Right lobe of liver (tissue), 6 donors: ENCODE data around the gene LIN28B. TPM values are rescaled to one million over a fixed set of nuclear protein-coding genes. Genes with fewer than 3 reads are reported as not detected.

Source experiments
- ATAC-seq, 4 donors: fragments of 200-7000 bp; cut with Tn5 transposase; one replicate each; pipeline ENCODE4 v1.9.1; 2020; ENCODE audit warnings: mild to moderate bottlenecking in 4 of 4, moderate library complexity in 4 of 4
- DNase-seq, 3 donors: peaks; one replicate each; pipeline ENCODE4 v3.0.0-alpha.2; 2020
- H3K27ac ChIP-seq, 3 donors: fragments of 200-600 bp; one replicate each; pipeline ENCODE4 v1.8.0; 2022
- H3K27me3 ChIP-seq, 2 donors: fragments of 200-600 bp; one replicate each; pipeline ENCODE4 v1.8.0; 2022
- H3K36me3 ChIP-seq, 4 donors: fragments of 200-600 bp; sonication (generic) in 1 of 4; one replicate each; pipeline versions ENCODE4 v1.5.1 to v1.8.0; 2017 to 2022; ENCODE audit warnings: control low read depth in 1 of 4
- H3K4me1 ChIP-seq, 4 donors: fragments of 200-600 bp; sonication (generic) in 1 of 4; one replicate each; pipeline versions ENCODE4 v1.5.1 to v1.8.0; 2017 to 2022; ENCODE audit warnings: control low read depth in 1 of 4
- H3K4me3 ChIP-seq, 3 donors: fragments of 200-600 bp; one replicate each; pipeline ENCODE4 v1.8.0; 2022
- H3K9me3 ChIP-seq, 4 donors: fragments of 200-600 bp; sonication (generic) in 1 of 4; one replicate each; pipeline versions ENCODE4 v1.5.1 to v1.8.0; 2017 to 2022; ENCODE audit warnings: control low read depth in 1 of 4
- CTCF ChIP-seq, 4 donors: fragments of 200-600 bp in 3 of 4; fragments of 450-650 bp in 1 of 4; IDR thresholded peaks; one replicate each; pipeline versions ENCODE4 v1.5.1 to v1.8.0; 2016 to 2022; ENCODE audit warnings: antibody characterized with exemption in 4 of 4, mild to moderate bottlenecking in 2 of 4
- POLR2A ChIP-seq: fragments of 450-650 bp; IDR thresholded peaks from one replicate; pipeline ENCODE4 v1.6.1; 2017; ENCODE audit warnings: antibody characterized with exemption, mild to moderate bottlenecking
- WGBS: methylation state at CpG from one replicate; pipeline ENCODE4 v1.1.6; 2018; ENCODE audit warnings: low coverage, low lambda C conversion rate; ENCODE audit not compliant: insufficient coverage; ENCODE audit errors: missing lambda C conversion rate; 5-methylcytosine and 5-hydroxymethylcytosine counted together
- intact Hi-C, 2 donors: fragments of 100-400 bp; cut with DNase I; formaldehyde crosslinking; loops; one replicate each; pipeline versions ENCODE4 v1.11.2 to v1.14.1; 2022
- total RNA-seq, 6 experiments: library from RNA; depleted of rRNA in 2 of 6; stranded (reverse); fragments of >200 nt in 2 of 6; fragmentation: NEBNext Ultra II Directional in 3 of 6; extraction: Animal tissue kit (Norgen Biotek cat#: 25700) in 3 of 6; gene quantifications; one replicate each; pipeline versions ENCODE4 v1.1.0 to v1.2.4, GENCODE V29; 2016 to 2023
- donor health status: DM: no; HTN: yes; CAD: no.
- donor health status: DM: no; HTN: no; CAD: no.
- donor health status: DM: no; HTN: no; CAD: no.
- donor health status: DM: no; HTN: yes; CAD: no.
- donor health status: DM: no; HTN: yes; CAD: no.

LIN28B gene
- total RNA-seq, 6 experiments from 2014 or later, result not detected

- ATAC-seq (no peak), DNase-seq (no peak)
- H3K36me3 ChIP-seq, result no peaks in the 10 kb centered on the region
- no peak for TF ChIP-seq CTCF (IDR thresholded peaks at IDR 0.05)
- no peak for TF ChIP-seq POLR2A
- no peaks in the 10 kb centered on the region for H3K4me1 ChIP-seq
- no peak overlapping the region for H3K4me3 ChIP-seq
- intact Hi-C loops, result no loop called here
- no peaks in the 10 kb centered on the region for H3K27me3 ChIP-seq
- 45% methylated on average over 2 of the region's 2 CpGs for WGBS
- H3K9me3 ChIP-seq, result no peaks in the 10 kb centered on the region
- H3K27ac ChIP-seq, result no peak overlapping the region
These were observed 58.6 kb downstream of the LIN28B start for GRCh38 chr6:105015482-105015881.

- Histone ChIP-seq H3K36me3 (no peaks in the 10 kb centered on the region), H3K4me1 (no peaks in the 10 kb centered on the region), H3K27ac (no peak overlapping the region), H3K9me3 (no peaks in the 10 kb centered on the region), H3K27me3 (no peaks in the 10 kb centered on the region), H3K4me3 (no peak overlapping the region)
- ATAC-seq, result no peak
- TF ChIP-seq POLR2A, result no peak
- TF ChIP-seq CTCF (IDR thresholded peaks at IDR 0.05), result no peak
- WGBS, result 51% methylated on average over 2 of the region's 2 CpGs
- DNase-seq, result no peak
- intact Hi-C loops, result no loop called here
These were observed 62.4 kb downstream of the LIN28B start for GRCh38 chr6:105019285-105019684.

- Histone ChIP-seq H3K4me3 (no peak overlapping the region), H3K27ac (no peak overlapping the region), H3K4me1 (no peaks in the 10 kb centered on the region), H3K36me3 (no peaks in the 10 kb centered on the region), H3K9me3 (no peaks in the 10 kb centered on the region), H3K27me3 (no peaks in the 10 kb centered on the region)
- DNase-seq, result no peak
- no peak for ATAC-seq
- intact Hi-C loops, result no loop called here
- TF ChIP-seq CTCF (IDR thresholded peaks at IDR 0.05) (no peak), POLR2A (no peak)
- WGBS, result 50% methylated on average over 3 of the region's 3 CpGs
These were observed 64.5 kb downstream of the LIN28B start for GRCh38 chr6:105021399-105021798.

- Histone ChIP-seq H3K27ac (no peak overlapping the region), H3K4me3 (no peak overlapping the region), H3K36me3 (no peaks in the 10 kb centered on the region), H3K4me1 (no peaks in the 10 kb centered on the region), H3K9me3 (no peaks in the 10 kb centered on the region), H3K27me3 (no peaks in the 10 kb centered on the region)
- intact Hi-C loops, result no loop called here
- DNase-seq, result no peak
- 100% methylated on average over 1 of the region's 1 CpG for WGBS
- ATAC-seq, result no peak
- no peak for TF ChIP-seq POLR2A
- TF ChIP-seq CTCF (IDR thresholded peaks at IDR 0.05), result no peak
These were observed 65.5 kb downstream of the LIN28B start for GRCh38 chr6:105022416-105022815.

- no peak for ATAC-seq
- Histone ChIP-seq H3K27me3 (no peaks in the 10 kb centered on the region), H3K27ac (no peak overlapping the region), H3K4me3 (no peak overlapping the region), H3K4me1 (no peaks in the 10 kb centered on the region), H3K9me3 (no peaks in the 10 kb centered on the region), H3K36me3 (no peaks in the 10 kb centered on the region)
- intact Hi-C loops, result no loop called here
- no peak for DNase-seq
- TF ChIP-seq POLR2A (no peak), CTCF (IDR thresholded peaks at IDR 0.05) (no peak)
- WGBS, result 47% methylated on average over 3 of the region's 3 CpGs
These were observed 67.9 kb downstream of the LIN28B start for GRCh38 chr6:105024803-105025202.
